ENCODE measurements around the gene HDLBP.
A peak's percentile ranks its signal among the peaks of the same experiment; 100 is the strongest.

Gene HDLBP

GRCh38 chr2:241232736-241233575 lies 82.5 kb downstream of the HDLBP start:
- DNase-seq (ENCODE audit: low read depth in 2 of 2), result no peak
- H3K4me3 ChIP-seq (replicated peaks in 1 of 2; ENCODE audit: low read depth in 2 of 2, low read length in 2 of 2), result no peak overlapping the region
- TF ChIP-seq CTCF (IDR thresholded peaks at IDR 0.05; ENCODE audit: low read depth, low read length), result no peak

GRCh38 chr2:241230435-241230834 lies 85.0 kb downstream of the HDLBP start:
- no peak for TF ChIP-seq CTCF (IDR thresholded peaks at IDR 0.05; ENCODE audit: low read depth, low read length)
- no peak overlapping the region for H3K4me3 ChIP-seq (replicated peaks in 1 of 2; ENCODE audit: low read depth in 2 of 2, low read length in 2 of 2)

GRCh38 chr2:241229563-241230401 lies 85.7 kb downstream of the HDLBP start:
- no peak overlapping the region for H3K4me3 ChIP-seq (replicated peaks in 1 of 2; ENCODE audit: low read depth in 2 of 2, low read length in 2 of 2)
- no peak for TF ChIP-seq CTCF (IDR thresholded peaks at IDR 0.05; ENCODE audit: low read depth, low read length)
- DNase-seq (ENCODE audit: low read depth in 2 of 2), result no peak

More at GRCh38 chr2:241230435-241230834, 85.0 kb downstream of the HDLBP start:
- DNase-seq (ENCODE audit: low read depth in 2 of 2), result no peak

- no peak overlapping the region for H3K4me3 ChIP-seq (replicated peaks in 1 of 2; ENCODE audit: low read depth in 2 of 2, low read length in 2 of 2)
- no peak for DNase-seq (ENCODE audit: low read depth in 2 of 2)
- no peak for TF ChIP-seq CTCF (IDR thresholded peaks at IDR 0.05; ENCODE audit: low read depth, low read length)
Measured at GRCh38 chr2:241228860-241229516, 86.5 kb downstream of the HDLBP start.

- TF ChIP-seq CTCF (IDR thresholded peaks at IDR 0.05; ENCODE audit: low read depth, low read length), result no peak
- no peak overlapping the region for H3K4me3 ChIP-seq (replicated peaks in 1 of 2; ENCODE audit: low read depth in 2 of 2, low read length in 2 of 2)
- DNase-seq (ENCODE audit: low read depth in 2 of 2), result peak in 1 of 2 donors; percentile 57
Measured at GRCh38 chr2:241228081-241228859, 87.2 kb downstream of the HDLBP start.

GRCh38 chr2:241227594-241227993 lies 87.9 kb downstream of the HDLBP start:
- TF ChIP-seq CTCF (IDR thresholded peaks at IDR 0.05; ENCODE audit: low read depth, low read length), result no peak
- H3K4me3 ChIP-seq (replicated peaks in 1 of 2; ENCODE audit: low read depth in 2 of 2, low read length in 2 of 2), result no peak overlapping the region
- no peak for DNase-seq (ENCODE audit: low read depth in 2 of 2)
